HG03571 (cell line): Measurements from ENCODE around the gene LAMA5.

Source experiments
- ATAC-seq: cut with Tn5 transposase; IDR thresholded peaks from one replicate; pipeline ENCODE4 v1.9.1; 2021; ENCODE audit not compliant: unreplicated experiment

LAMA5 gene

GRCh38 chr20:62330576-62331317, 36.4 kb downstream of the LAMA5 start:
- no peak for ATAC-seq

DNA sequence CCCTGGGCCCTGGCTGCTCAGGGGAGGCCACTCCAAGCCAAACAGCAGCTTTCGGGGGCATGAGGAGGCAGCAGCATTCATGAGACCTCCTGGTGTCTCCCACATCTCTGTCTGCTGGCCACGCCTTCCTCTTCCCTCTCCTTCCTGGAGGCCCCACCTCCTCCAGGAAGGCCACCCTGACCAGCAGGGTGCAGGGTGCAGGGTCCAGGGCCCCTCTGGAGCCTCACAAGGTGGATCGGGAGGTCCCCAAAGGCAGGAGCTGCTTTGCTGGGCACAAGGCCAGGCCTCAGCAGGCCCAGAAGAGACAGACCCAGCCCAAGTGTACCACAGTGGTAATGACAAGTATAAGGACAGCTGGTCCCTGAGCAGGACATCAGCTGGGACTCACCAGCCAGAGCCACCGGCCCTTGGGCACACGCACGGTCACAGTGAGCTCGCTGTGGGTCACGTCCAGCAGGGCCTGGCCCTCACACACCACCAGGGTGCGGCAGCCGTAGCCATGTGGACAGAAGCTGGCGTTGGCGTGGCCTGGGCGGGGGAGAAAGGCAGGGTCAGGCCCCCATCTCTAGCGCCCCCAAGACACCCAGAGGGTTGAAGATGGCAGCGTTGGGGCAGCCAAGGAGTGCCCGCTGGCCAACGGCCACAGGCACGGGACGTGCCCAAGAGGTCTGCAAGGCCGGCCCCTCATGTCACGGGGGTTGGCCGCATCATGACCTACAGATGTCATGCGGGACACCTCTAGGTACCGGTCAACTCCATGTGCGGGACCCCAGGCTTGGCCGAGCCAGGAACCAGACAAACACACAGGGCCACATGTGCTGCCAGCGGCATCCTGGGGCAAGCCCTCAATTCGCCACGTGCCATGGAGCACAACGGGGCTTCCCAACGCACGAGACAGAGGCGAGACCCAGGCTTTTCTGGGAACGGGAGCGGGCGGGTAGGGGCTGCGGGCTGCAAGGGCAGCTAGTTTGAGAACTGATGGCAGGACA, 37.4 kb downstream of the LAMA5 start:
- ATAC-seq, result no peak

GRCh38 chr20:62328684-62329388, 38.3 kb downstream of the LAMA5 start:
- no peak for ATAC-seq

GRCh38 chr20:62327726-62328495, 39.2 kb downstream of the LAMA5 start:
- ATAC-seq, result no peak

GRCh38 chr20:62326959-62327725, 40.0 kb downstream of the LAMA5 start:
- ATAC-seq, result no peak

DNA sequence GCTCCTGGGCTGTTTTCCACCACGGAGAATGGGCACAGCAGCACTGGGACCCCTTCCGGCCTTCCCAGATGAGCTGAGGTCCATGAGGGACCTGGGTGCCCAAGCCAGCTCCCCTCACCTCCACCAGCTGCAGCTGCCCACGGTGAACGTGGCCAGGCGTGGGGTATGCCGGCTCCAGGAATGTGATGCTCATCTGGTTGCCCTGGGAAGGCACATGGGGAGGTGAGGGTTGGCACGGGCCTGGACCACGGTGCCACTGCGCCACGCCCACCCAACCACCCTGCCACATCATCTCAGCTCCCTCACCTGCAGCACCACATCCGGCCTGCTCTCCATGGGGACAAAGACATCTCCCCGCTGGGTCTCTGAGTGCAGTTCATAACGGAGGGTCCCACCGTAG, 40.6 kb downstream of the LAMA5 start:
- no peak for ATAC-seq

DNA sequence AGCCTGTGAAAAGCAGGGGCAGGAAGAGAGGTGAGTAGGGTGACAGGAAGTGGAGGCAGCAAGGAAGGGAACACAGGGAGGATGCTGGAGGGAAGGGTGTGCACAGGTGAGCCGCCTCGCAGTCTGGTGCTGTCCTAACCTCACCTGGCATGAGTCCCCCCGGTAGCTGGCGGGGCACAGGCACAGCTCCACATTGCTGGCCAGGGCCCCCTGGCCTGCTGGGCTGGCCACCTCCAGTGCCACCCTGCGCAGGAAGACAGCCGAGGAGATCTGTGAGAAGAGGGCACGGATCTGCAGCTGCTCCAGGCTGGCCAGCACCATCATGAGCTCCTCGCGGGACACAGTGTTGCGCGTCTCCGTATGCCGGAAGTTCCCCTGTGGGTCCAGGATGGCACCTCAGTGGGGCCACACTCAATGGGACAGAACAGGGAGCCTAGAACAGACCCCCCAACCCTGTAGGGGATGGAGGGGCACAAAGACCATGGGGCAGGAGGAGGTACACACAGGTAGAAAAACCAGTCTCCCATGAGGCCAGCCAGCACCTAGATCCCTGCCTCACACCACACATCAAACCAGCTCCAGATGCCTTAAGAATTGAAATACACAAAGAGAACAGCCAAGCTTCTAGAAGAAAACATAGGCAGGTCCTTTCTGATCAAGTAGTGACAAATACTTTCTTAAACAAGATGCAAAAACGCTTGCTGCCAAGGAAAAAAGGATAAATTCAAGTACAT, 41.8 kb downstream of the LAMA5 start:
- ATAC-seq, result no peak

DNA sequence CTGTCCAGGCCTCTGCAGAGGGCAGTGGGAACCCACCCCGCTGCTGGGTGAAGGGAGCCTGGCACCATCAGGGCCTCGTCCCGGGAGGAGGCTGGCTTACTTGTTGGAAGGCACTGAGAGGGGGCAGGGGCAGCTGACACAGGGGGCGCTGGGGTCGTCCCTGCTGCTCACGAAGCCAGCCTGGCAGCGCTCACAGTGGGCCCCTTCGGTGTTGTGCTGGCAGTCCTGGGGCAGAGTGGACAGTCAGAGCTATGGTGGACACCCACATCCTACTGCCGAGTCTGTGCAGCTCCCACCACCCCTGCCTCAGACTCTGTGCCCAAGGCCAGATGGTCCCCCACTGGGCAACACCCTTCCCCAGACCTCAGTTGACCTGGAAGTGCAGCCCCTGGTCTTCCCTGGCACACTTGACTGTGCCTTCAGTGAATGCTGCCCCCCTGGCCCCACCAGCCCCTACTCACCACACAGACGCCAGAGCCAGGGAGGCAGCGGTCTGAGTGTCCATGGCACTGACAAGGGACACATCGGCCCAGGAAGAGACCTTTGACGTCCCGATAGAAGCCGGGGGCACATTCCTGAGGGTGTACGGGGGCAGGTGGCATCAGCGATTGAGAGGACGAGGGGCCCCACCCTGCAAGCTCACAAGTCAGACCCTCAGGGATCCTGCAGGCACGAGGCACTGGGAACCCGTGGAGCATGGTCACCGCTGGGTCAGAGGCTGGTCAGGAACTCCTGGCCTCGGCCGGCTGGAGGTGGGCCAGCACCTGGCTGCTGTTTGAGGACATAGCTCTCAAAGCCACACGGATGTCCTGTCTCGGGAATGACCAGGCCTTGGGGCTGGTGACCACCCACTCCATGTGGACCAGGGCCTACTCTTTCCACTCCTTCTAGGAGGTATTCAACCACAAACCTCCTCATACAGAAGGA, 42.9 kb downstream of the LAMA5 start:
- no peak for ATAC-seq

DNA sequence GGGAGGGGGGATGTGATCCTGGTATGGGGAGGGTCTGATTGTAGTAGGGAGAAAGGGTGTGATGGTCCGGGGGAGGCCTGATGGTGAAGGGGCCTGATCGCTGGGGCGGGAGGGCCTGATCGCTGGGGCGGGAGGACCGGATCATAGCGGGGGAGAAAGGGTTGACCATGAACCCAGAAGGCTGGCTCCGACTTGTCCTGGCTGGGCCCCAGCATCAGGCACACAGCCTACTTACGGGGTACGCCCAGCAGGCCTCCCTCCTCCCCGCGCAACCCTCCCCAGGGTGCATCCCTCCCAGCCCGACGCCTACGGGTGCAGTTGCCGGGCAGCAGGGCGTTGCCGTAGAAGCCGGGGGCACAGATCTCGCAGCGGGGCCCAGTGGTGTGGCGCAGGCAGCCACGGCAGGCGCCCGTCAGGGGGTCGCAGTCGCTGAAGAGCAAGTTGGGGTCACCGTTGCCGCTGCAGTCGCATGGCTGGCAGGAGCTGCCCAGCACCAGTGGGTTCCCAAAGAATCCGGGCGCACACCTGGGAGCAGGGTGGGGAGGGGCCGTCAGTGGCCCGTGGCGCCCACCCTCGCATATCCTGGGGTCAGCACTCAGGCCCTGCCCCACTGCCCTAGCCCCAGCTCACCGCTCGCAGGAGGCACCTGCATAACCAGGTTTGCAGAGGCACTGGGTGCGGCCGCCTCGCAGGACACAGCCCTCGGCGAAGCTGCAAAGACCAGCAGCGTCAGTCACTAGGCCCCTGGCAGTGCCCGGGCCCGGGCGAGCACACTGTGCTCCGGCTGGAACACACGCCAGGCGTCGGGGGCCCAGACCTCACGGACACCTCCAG, 43.7 kb downstream of the LAMA5 start:
- no peak for ATAC-seq

- no peak for ATAC-seq
These were observed 44.5 kb downstream of the LAMA5 start for GRCh38 chr20:62322492-62323041.

DNA sequence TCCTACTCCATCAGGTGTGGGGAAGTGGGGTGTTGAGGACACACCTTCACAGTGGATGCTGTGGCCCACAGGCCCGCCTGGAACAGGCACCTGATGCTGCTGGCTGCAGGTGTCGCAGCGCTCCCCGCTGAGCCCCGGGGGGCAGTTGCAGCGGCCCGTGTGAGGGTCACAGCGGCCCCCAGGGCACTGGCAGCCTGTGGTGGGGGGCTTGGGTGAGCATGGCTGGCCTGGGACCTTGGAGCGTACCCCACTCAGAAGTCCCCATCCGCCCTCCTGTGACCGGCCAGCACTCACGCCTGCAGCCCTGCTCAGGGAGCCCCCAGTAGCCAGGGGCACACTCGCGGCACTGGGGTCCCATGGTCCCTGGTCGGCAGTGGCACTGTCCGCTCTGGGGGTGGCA, 45.1 kb downstream of the LAMA5 start:
- ATAC-seq, result no peak

GRCh38 chr20:62321521-62321948, 45.6 kb downstream of the LAMA5 start:
- ATAC-seq, result no peak

- no peak for ATAC-seq
These were observed 46.3 kb downstream of the LAMA5 start for GRCh38 chr20:62320581-62321354.

DNA sequence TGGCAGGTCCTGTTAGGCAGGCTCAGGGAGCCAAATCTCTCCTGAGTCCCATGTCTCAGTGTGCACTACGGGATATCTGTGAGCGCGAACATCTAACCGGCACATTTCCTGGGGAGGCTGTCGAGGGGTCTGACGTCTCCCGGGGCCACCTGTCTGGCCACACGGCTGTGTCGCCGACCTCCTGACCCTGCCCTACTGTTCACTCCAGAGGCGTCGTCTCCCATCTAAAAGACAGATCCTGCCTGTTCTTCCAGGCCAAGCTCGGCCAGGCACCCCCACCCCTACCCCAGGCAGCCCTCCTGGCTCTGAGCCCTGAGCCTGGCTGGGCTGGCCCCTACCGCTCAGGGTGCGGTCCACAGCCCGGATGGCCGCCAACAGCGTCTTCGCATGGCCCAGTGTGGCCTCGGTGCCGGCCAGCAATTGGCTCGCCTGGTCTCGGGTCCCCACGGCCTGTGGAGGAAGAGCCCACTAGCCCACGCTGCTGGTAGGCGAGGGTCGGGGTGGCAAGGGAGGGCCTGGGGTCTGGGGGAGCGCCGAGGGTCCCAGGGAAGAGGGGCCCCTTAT, 47.7 kb downstream of the LAMA5 start:
- ATAC-seq, result no peak

- no peak for ATAC-seq
These were observed 48.4 kb downstream of the LAMA5 start for GRCh38 chr20:62318400-62319345.
